ENCODE results near the gene PLXNA2. TPM values are rescaled to one million over a fixed set of nuclear protein-coding genes. Genes with fewer than 3 reads are reported as not detected.
A peak's percentile ranks its signal among the peaks of the same experiment; 100 is the strongest.

PLXNA2 gene
- total RNA-seq, 6 experiments from 2014 or later, result 20.9 to 29.9 (median 28.1) TPM

DNA sequence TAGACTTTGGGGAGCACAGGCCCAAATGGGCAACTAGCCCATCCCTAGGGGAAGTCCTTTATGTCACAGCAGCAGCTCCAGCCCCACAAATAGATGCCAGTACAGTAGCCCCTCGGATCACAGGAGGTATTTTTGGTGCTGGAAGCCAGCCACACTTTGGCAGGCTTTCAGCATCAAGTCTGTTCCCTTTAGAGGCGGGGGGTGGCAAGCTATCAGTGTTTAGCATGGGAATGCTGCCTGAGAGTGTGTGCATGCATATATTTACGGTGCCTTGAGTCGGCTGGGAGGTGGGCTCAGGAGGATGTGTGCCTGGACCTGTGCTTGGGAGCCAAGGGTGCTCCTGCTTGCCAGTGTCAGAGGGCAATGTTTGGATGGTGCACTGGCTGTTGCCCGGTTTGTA lies 3.5 kb upstream of the PLXNA2 start:
- Mint-ChIP-seq H3K27me3 (ENCODE audit: insufficient read depth) (peaks cover 10% of the 10 kb centered on the region), H3K9me3 (no peaks in the 10 kb centered on the region), H3K4me1 (ENCODE audit: low read depth) (peaks cover 14% of the 10 kb centered on the region), H3K27ac (no peak overlapping the region), H3K36me3 (ENCODE audit: low read depth) (peaks cover 3% of the 10 kb centered on the region; the same call in 1 of the 2 replicates), H3K4me3 (no peak overlapping the region)
- no peak for TF ChIP-seq CTCF (IDR thresholded peaks at IDR 0.05)
- no peak for DNase-seq

GRCh38 chr1:208245185-208245705 lies 1.1 kb upstream of the PLXNA2 start:
- Mint-ChIP-seq H3K4me1 (ENCODE audit: low read depth) (peaks cover 38% of the 10 kb centered on the region), H3K9me3 (no peaks in the 10 kb centered on the region), H3K27me3 (ENCODE audit: insufficient read depth) (no peaks in the 10 kb centered on the region; the same call in 1 of the 2 replicates), H3K4me3 (peak overlapping the region; percentile 95), H3K36me3 (ENCODE audit: low read depth) (peaks cover 4% of the 10 kb centered on the region; the same call in 1 of the 2 replicates), H3K27ac (peak overlapping the region; percentile 72)
- TF ChIP-seq CTCF (IDR thresholded peaks at IDR 0.05), result peak; percentile 95
- peak; percentile 88 for DNase-seq

- Mint-ChIP-seq H3K9me3 (no peaks in the 10 kb centered on the region), H3K27me3 (ENCODE audit: insufficient read depth) (no peaks in the 10 kb centered on the region; the same call in 1 of the 2 replicates)
- DNase-seq, result no peak
These were observed 637 bp downstream of the PLXNA2 start for GRCh38 chr1:208243527-208243966.

GRCh38 chr1:208242941-208243526 lies 1.1 kb downstream of the PLXNA2 start:
- TF ChIP-seq CTCF (IDR thresholded peaks at IDR 0.05), result no peak; the same call in none of the 2 replicates
- no peaks in the 10 kb centered on the region for H3K9me3 Mint-ChIP-seq
- no peaks in the 10 kb centered on the region; the same call in 1 of the 2 replicates for H3K27me3 Mint-ChIP-seq (ENCODE audit: insufficient read depth)
- peaks cover 4% of the 10 kb centered on the region; the same call in 1 of the 2 replicates for H3K36me3 Mint-ChIP-seq (ENCODE audit: low read depth)
- peak overlapping the region; percentile 93 for H3K4me3 Mint-ChIP-seq
- no peak for DNase-seq
- peaks cover 59% of the 10 kb centered on the region for H3K4me1 Mint-ChIP-seq (ENCODE audit: low read depth)
- H3K27ac Mint-ChIP-seq, result peak overlapping the region; percentile 52; the same call in 1 of the 2 replicates

More at GRCh38 chr1:208243527-208243966, 637 bp downstream of the PLXNA2 start:
- Mint-ChIP-seq H3K27ac (peak overlapping the region; percentile 50; the same call in 1 of the 2 replicates), H3K36me3 (ENCODE audit: low read depth) (peaks cover 4% of the 10 kb centered on the region; the same call in 1 of the 2 replicates), H3K4me3 (peak overlapping the region; percentile 95), H3K4me1 (ENCODE audit: low read depth) (peaks cover 54% of the 10 kb centered on the region)
- no peak for TF ChIP-seq CTCF (IDR thresholded peaks at IDR 0.05)

DNA sequence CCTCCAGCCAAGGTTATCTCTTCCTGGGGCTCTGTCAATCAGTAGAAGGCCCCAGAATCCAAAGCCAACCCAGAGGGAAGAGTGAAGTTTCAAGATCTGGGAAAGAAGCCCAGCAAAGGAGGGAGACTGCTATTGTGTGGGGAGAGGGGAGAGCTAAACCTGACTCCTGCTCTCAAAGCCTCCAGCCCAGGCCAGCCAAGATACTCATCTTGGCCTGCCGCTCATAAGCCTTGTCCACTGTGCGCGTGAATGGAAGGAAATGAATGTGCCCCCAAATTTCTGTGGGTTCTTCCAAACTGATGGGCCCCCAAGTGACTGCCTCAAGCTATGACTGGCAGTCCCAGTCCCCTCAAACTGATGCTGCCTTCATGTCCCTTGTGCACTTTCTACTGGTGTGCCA lies 2.0 kb downstream of the PLXNA2 start:
- Mint-ChIP-seq H3K27ac (peak overlapping the region; percentile 47), H3K36me3 (ENCODE audit: low read depth) (peaks cover 4% of the 10 kb centered on the region; the same call in 1 of the 2 replicates), H3K27me3 (ENCODE audit: insufficient read depth) (no peaks in the 10 kb centered on the region; the same call in 1 of the 2 replicates), H3K4me3 (peak overlapping the region; percentile 93), H3K4me1 (ENCODE audit: low read depth) (peaks cover 68% of the 10 kb centered on the region), H3K9me3 (no peaks in the 10 kb centered on the region)
- DNase-seq, result no peak
- TF ChIP-seq CTCF (IDR thresholded peaks at IDR 0.05), result no peak
